ENCODE data around the gene TTN. TPM values are rescaled to one million over a fixed set of nuclear protein-coding genes. Genes with fewer than 3 reads are reported as not detected.

The TTN gene
- total and polyA plus RNA-seq, 9 donors, result 0.17 to 12.9 (median 1.2) TPM

- intact Hi-C loops (cut with DNase I), result no loop called here
- Histone ChIP-seq H3K9me3 (no peaks in the 10 kb centered on the region), H3K27me3 (no peaks in the 10 kb centered on the region), H3K27ac (no peak overlapping the region), H3K36me3 (no peaks in the 10 kb centered on the region), H3K4me3 (no peak overlapping the region), H3K4me1 (ENCODE audit: insufficient read depth) (no peaks in the 10 kb centered on the region)
- no peak for DNase-seq
- 4 to 7% (median 5%) methylated on average over 2 of the region's 2 CpGs for WGBS, 3 donors
- TF ChIP-seq POLR2A (IDR thresholded peaks at IDR 0.05), result no peak
- TF ChIP-seq, protein P1, sequence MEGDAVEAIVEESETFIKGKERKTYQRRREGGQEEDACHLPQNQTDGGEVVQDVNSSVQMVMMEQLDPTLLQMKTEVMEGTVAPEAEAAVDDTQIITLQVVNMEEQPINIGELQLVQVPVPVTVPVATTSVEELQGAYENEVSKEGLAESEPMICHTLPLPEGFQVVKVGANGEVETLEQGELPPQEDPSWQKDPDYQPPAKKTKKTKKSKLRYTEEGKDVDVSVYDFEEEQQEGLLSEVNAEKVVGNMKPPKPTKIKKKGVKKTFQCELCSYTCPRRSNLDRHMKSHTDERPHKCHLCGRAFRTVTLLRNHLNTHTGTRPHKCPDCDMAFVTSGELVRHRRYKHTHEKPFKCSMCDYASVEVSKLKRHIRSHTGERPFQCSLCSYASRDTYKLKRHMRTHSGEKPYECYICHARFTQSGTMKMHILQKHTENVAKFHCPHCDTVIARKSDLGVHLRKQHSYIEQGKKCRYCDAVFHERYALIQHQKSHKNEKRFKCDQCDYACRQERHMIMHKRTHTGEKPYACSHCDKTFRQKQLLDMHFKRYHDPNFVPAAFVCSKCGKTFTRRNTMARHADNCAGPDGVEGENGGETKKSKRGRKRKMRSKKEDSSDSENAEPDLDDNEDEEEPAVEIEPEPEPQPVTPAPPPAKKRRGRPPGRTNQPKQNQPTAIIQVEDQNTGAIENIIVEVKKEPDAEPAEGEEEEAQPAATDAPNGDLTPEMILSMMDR (IDR thresholded peaks at IDR 0.05), result peak; percentile 22 to 38 (median 22)
Observed at GRCh38 chr2:178761759-178762371, 45.4 kb downstream of the TTN start.

DNA sequence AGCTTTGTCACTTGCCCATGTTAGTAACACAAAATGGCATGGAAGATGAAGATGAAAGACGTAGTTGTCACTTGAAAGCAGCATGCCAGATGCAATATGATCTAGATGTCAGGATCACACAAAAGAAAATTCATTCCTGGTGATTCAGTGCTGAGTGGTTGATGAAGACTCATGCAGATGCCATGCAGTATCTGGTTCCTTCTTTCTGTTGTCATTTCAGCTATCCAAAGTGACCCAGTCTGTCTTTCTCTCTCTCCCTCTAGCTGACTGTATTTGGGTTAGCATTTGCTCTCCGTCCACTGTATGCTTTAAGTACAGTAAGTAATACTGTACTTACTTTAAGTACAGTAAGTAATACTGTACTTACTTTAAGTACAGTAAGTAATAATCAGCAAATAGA is 50.4 kb downstream of the TTN start:
- intact Hi-C loops (cut with DNase I), result no loop called here
- no peak overlapping the region for H3K4me3 ChIP-seq
- no peaks in the 10 kb centered on the region for H3K9me3 ChIP-seq
- H3K27ac ChIP-seq, result no peak overlapping the region
- no peaks in the 10 kb centered on the region for H3K27me3 ChIP-seq
- TF ChIP-seq POLR2A (IDR thresholded peaks at IDR 0.05) (no peak), EP300 (IDR thresholded peaks at IDR 0.05) (no peak)
- TF ChIP-seq, protein P1 (IDR thresholded peaks at IDR 0.05), result no peak
- WGBS, 3 donors, result 90 to 94% (median 92%) methylated on average over 2 of the region's 2 CpGs
- no peaks in the 10 kb centered on the region for H3K4me1 ChIP-seq (ENCODE audit: insufficient read depth)
- no peaks in the 10 kb centered on the region for H3K36me3 ChIP-seq
- DNase-seq, result no peak

GRCh38 chr2:178756343-178756742 is 50.9 kb downstream of the TTN start:
- no peaks in the 10 kb centered on the region for H3K4me1 ChIP-seq (ENCODE audit: insufficient read depth)
- TF ChIP-seq EP300 (IDR thresholded peaks at IDR 0.05) (no peak), POLR2A (IDR thresholded peaks at IDR 0.05) (no peak)
- TF ChIP-seq, protein P1 (IDR thresholded peaks at IDR 0.05), result no peak
- no peak overlapping the region for H3K27ac ChIP-seq
- H3K27me3 ChIP-seq, result no peaks in the 10 kb centered on the region
- DNase-seq, result no peak
- WGBS, 3 donors, result 81 to 90% (median 85%) methylated on average over 7 of the region's 7 CpGs
- no peaks in the 10 kb centered on the region for H3K9me3 ChIP-seq
- no peaks in the 10 kb centered on the region for H3K36me3 ChIP-seq
- no peak overlapping the region for H3K4me3 ChIP-seq
- intact Hi-C loops (cut with DNase I), result no loop called here

- H3K4me1 ChIP-seq (ENCODE audit: insufficient read depth), result no peaks in the 10 kb centered on the region
- no peak for TF ChIP-seq EP300 (IDR thresholded peaks at IDR 0.05)
- TF ChIP-seq, protein P1 (IDR thresholded peaks at IDR 0.05), result no peak
- TF ChIP-seq POLR2A (IDR thresholded peaks at IDR 0.05), result no peak
- no peaks in the 10 kb centered on the region for H3K36me3 ChIP-seq
- no peaks in the 10 kb centered on the region for H3K9me3 ChIP-seq
- no peak for DNase-seq
- no peaks in the 10 kb centered on the region for H3K27me3 ChIP-seq
- H3K27ac ChIP-seq, result no peak overlapping the region
- intact Hi-C loops (cut with DNase I), result no loop called here
- H3K4me3 ChIP-seq, result no peak overlapping the region
Observed at GRCh38 chr2:178747767-178748166, 59.5 kb downstream of the TTN start.

Measured in ovary (tissue), 9 donors.